H9 (cell line): ENCODE results near the gene ERC2. TPM values are rescaled to one million over a fixed set of nuclear protein-coding genes. Genes with fewer than 3 reads are reported as not detected.

Experiments
- DNase-seq: peaks from one replicate; pipeline ENCODE4 v3.0.0-alpha.2; 2017
- H2AFZ ChIP-seq: one replicate; pipeline ENCODE4 v1.6.1; 2013; ENCODE audit warnings: mild to moderate bottlenecking, low read length, control low read depth, moderate library complexity
- H2AK5ac ChIP-seq: 2 replicates; pipeline ENCODE4 v1.6.1; 2013; ENCODE audit warnings: low read length, control low read depth, mixed read lengths; ENCODE audit not compliant: insufficient read length
- H2BK120ac ChIP-seq: one replicate; pipeline ENCODE4 v1.6.1; 2013; ENCODE audit warnings: low read depth, mild to moderate bottlenecking, low read length, control low read depth, inconsistent platforms; ENCODE audit not compliant: poor library complexity, severe bottlenecking
- H2BK12ac ChIP-seq: 2 replicates; pipeline ENCODE4 v1.6.1; 2013; ENCODE audit warnings: low read length, control low read depth, mixed read lengths, low read depth; ENCODE audit not compliant: insufficient read length
- H2BK15ac ChIP-seq: 2 replicates; pipeline ENCODE4 v1.6.1; 2013; ENCODE audit warnings: low read depth, low read length, control low read depth
- H2BK20ac ChIP-seq: one replicate; pipeline ENCODE4 v1.6.1; 2013; ENCODE audit warnings: low read depth, mild to moderate bottlenecking, low read length, control low read depth, inconsistent platforms; ENCODE audit not compliant: poor library complexity, severe bottlenecking
- H2BK5ac ChIP-seq: 2 replicates; pipeline ENCODE4 v1.6.1; 2013; ENCODE audit warnings: low read length, control low read depth, mixed read lengths; ENCODE audit not compliant: insufficient read length
- H3K14ac ChIP-seq: 2 replicates; pipeline ENCODE4 v1.6.1; 2013; ENCODE audit warnings: low read length, control low read depth; ENCODE audit not compliant: insufficient read depth
- H3K18ac ChIP-seq: 2 replicates; pipeline ENCODE4 v1.6.1; 2013; ENCODE audit warnings: low read depth, mild to moderate bottlenecking, mixed read lengths, low read length, control low read depth; ENCODE audit not compliant: insufficient read length
- H3K23ac ChIP-seq: 2 replicates; pipeline ENCODE4 v1.6.1; 2013; ENCODE audit warnings: low read length, control low read depth, mixed read lengths, low read depth; ENCODE audit not compliant: insufficient read length
- H3K23me2 ChIP-seq: 2 replicates; pipeline ENCODE4 v1.6.1; 2013; ENCODE audit warnings: low read depth, mild to moderate bottlenecking, mixed read lengths, low read length, control low read depth; ENCODE audit not compliant: insufficient read length, poor library complexity, severe bottlenecking
- H3K27ac ChIP-seq: 2 replicates; pipeline ENCODE4 v1.5.1; 2013; ENCODE audit warnings: low read length, control low read depth, mixed read lengths, low read depth; ENCODE audit not compliant: insufficient read length
- H3K27me3 ChIP-seq: 2 replicates; pipeline ENCODE4 v1.6.1; 2013; ENCODE audit warnings: low read length, control low read depth, inconsistent platforms; ENCODE audit not compliant: insufficient read depth
- H3K4ac ChIP-seq: 2 replicates; pipeline ENCODE4 v1.6.1; 2013; ENCODE audit warnings: low read depth, mild to moderate bottlenecking, control low read depth, inconsistent platforms, low read length, moderate library complexity
- H3K4me1 ChIP-seq: 2 replicates; pipeline ENCODE4 v1.6.1; 2013; ENCODE audit warnings: low read length, control low read depth, inconsistent platforms; ENCODE audit not compliant: insufficient read depth
- H3K4me2 ChIP-seq: 2 replicates; pipeline ENCODE4 v1.6.1; 2013; ENCODE audit warnings: low read length, control low read depth, mixed read lengths; ENCODE audit not compliant: insufficient read length, insufficient read depth
- H3K56ac ChIP-seq: 2 replicates; pipeline ENCODE4 v1.6.1; 2013; ENCODE audit warnings: low read depth, mild to moderate bottlenecking, mixed read lengths, low read length, control low read depth; ENCODE audit not compliant: insufficient read length
- H3K79me1 ChIP-seq: 2 replicates; pipeline ENCODE4 v1.6.1; 2013; ENCODE audit warnings: low read depth, mild to moderate bottlenecking, moderate library complexity, low read length, control low read depth, inconsistent platforms; ENCODE audit not compliant: insufficient read depth, poor library complexity, severe bottlenecking
- H3K79me2 ChIP-seq: 2 replicates; pipeline ENCODE4 v1.6.1; 2013; ENCODE audit warnings: low read length, control low read depth, inconsistent platforms; ENCODE audit not compliant: insufficient read depth
- H3K9ac ChIP-seq: 2 replicates; pipeline ENCODE4 v1.6.1; 2013; ENCODE audit warnings: low read length, control low read depth, mixed read lengths; ENCODE audit not compliant: insufficient read length; ENCODE audit errors: extremely low read depth
- H3K9me3 ChIP-seq: one replicate; pipeline ENCODE4 v1.6.1; 2013; ENCODE audit warnings: low read depth, low read length, inconsistent platforms; ENCODE audit not compliant: control insufficient read depth
- H3T11ph ChIP-seq: one replicate; pipeline ENCODE4 v1.6.1; 2013; ENCODE audit warnings: mild to moderate bottlenecking, low read length, control low read depth, inconsistent platforms
- H4K20me1 ChIP-seq: one replicate; pipeline ENCODE4 v1.6.1; 2013; ENCODE audit not compliant: control insufficient read depth, insufficient read length, insufficient read depth
- H4K5ac ChIP-seq: 2 replicates; pipeline ENCODE4 v1.6.1; 2013; ENCODE audit warnings: low read depth, mild to moderate bottlenecking, mixed read lengths, low read length, control low read depth; ENCODE audit not compliant: insufficient read length
- H4K8ac ChIP-seq: replicated peaks from 2 replicates; pipeline ENCODE4 v1.6.1; 2013; ENCODE audit warnings: low read length, control low read depth, mixed read lengths, low read depth; ENCODE audit not compliant: insufficient read length
- H4K91ac ChIP-seq: 2 replicates; pipeline ENCODE4 v1.6.1; 2013; ENCODE audit warnings: low read depth, mild to moderate bottlenecking, moderate library complexity, mixed read lengths, low read length, control low read depth; ENCODE audit not compliant: insufficient read length
- H3K27ac Mint-ChIP-seq, 3 experiments: 2 replicates in 2 of 3; 3 replicates in 1 of 3; pipeline ENCODE4 v1.8.0; 2020 to 2021; ENCODE audit warnings: mixed read lengths in 3 of 3, mild to moderate bottlenecking in 1 of 3, moderate library complexity in 1 of 3
- H3K27me3 Mint-ChIP-seq: 2 replicates; pipeline ENCODE4 v1.8.0; 2021; ENCODE audit warnings: low read depth, mild to moderate bottlenecking, moderate library complexity, mixed read lengths
- H3K36me3 Mint-ChIP-seq, 3 experiments: 2 replicates in 2 of 3; 3 replicates in 1 of 3; pipeline ENCODE4 v1.8.0; 2020 to 2021; ENCODE audit warnings: low read depth in 3 of 3, mixed read lengths in 3 of 3; ENCODE audit not compliant: insufficient read depth in 1 of 3
- H3K4me1 Mint-ChIP-seq, 2 experiments: 2 replicates each; pipeline ENCODE4 v1.8.0; 2020; ENCODE audit warnings: mixed read lengths in 2 of 2
- H3K4me3 Mint-ChIP-seq, 2 experiments: 2 replicates in 1 of 2; 3 replicates in 1 of 2; pipeline ENCODE4 v1.8.0; 2020 to 2021; ENCODE audit warnings: mild to moderate bottlenecking in 2 of 2, mixed read lengths in 2 of 2, moderate library complexity in 1 of 2
- H3K9me3 Mint-ChIP-seq, 2 experiments: 2 replicates in 1 of 2; 3 replicates in 1 of 2; pipeline ENCODE4 v1.8.0; 2020; ENCODE audit warnings: mild to moderate bottlenecking in 2 of 2, mixed read lengths in 2 of 2, moderate library complexity in 1 of 2
- WGBS: extraction: QIAGEN DNeasy Blood & Tissue Kit; methylation state at CpG from one replicate; pipeline ENCODE4 v1.1.7; 2013; ENCODE audit warnings: missing lambda C conversion rate, low lambda C conversion rate, mixed read lengths; ENCODE audit not compliant: insufficient read length; ENCODE audit errors: extremely low coverage; 5-methylcytosine and 5-hydroxymethylcytosine counted together
- total RNA-seq: library from RNA; stranded (reverse); gene quantifications from 2 replicates; pipeline ENCODE4 v1.2.1, GENCODE V29; 2021
- TF ChIP-seq, protein P1 (sequence below): fragments of 200-600 bp; sonication (generic); conservative IDR thresholded peaks from 3 replicates; pipeline ENCODE4 v1.8.0; 2021; ENCODE audit warnings: antibody characterized with exemption, mild to moderate bottlenecking

The ERC2 gene
- total RNA-seq, 1 experiment from 2014 or later = 15.4 TPM

GRCh38 chr3:56296361-56296760, 171.9 kb downstream of the ERC2 start:
- H4K5ac ChIP-seq = no peak overlapping the region
- H3K79me2 ChIP-seq = no peaks in the 10 kb centered on the region
- no peak overlapping the region for H3K18ac ChIP-seq
- no CpG with 5 or more reads among the region's 5 CpGs for WGBS
- H3K27ac ChIP-seq = no peak overlapping the region
- no peak overlapping the region for H3T11ph ChIP-seq
- no peaks in the 10 kb centered on the region for H3K79me1 ChIP-seq
- DNase-seq = no peak
- Mint-ChIP-seq H3K4me1 (peaks cover 5 to 8% of the 10 kb centered on the region in 2 experiments), H3K9me3 (no peaks in the 10 kb centered on the region), H3K27me3 (no peaks in the 10 kb centered on the region), H3K36me3 (peaks cover 9 to 18% (median 12%) of the 10 kb centered on the region in 3 experiments; a peak in 6 of 7 replicates), H3K4me3 (no peak overlapping the region), H3K27ac (peak overlapping the region in 2 of 3 experiments; percentile 17 to 80; a peak in 3 of 7 replicates)
- no peak overlapping the region for H2BK15ac ChIP-seq
- no peak overlapping the region for H2BK5ac ChIP-seq
- H3K23ac ChIP-seq = no peak overlapping the region
- no peak overlapping the region for H2AFZ ChIP-seq
- H3K4me1 ChIP-seq = no peaks in the 10 kb centered on the region
- H4K20me1 ChIP-seq = no peaks in the 10 kb centered on the region
- H3K9ac ChIP-seq = no peak overlapping the region
- no peak overlapping the region for H3K56ac ChIP-seq
- no peak overlapping the region for H4K91ac ChIP-seq
- no peak overlapping the region for H3K4ac ChIP-seq
- no peak overlapping the region for H3K14ac ChIP-seq
- no peaks in the 10 kb centered on the region for H3K9me3 ChIP-seq
- no peak overlapping the region for H2BK120ac ChIP-seq
- TF ChIP-seq, protein P1, sequence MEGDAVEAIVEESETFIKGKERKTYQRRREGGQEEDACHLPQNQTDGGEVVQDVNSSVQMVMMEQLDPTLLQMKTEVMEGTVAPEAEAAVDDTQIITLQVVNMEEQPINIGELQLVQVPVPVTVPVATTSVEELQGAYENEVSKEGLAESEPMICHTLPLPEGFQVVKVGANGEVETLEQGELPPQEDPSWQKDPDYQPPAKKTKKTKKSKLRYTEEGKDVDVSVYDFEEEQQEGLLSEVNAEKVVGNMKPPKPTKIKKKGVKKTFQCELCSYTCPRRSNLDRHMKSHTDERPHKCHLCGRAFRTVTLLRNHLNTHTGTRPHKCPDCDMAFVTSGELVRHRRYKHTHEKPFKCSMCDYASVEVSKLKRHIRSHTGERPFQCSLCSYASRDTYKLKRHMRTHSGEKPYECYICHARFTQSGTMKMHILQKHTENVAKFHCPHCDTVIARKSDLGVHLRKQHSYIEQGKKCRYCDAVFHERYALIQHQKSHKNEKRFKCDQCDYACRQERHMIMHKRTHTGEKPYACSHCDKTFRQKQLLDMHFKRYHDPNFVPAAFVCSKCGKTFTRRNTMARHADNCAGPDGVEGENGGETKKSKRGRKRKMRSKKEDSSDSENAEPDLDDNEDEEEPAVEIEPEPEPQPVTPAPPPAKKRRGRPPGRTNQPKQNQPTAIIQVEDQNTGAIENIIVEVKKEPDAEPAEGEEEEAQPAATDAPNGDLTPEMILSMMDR = no peak
- H2BK20ac ChIP-seq = no peak overlapping the region
- H3K27me3 ChIP-seq = no peaks in the 10 kb centered on the region
- no peak overlapping the region for H2BK12ac ChIP-seq
- H3K4me2 ChIP-seq = no peak overlapping the region
- no peak overlapping the region for H4K8ac ChIP-seq
- H2AK5ac ChIP-seq = no peak overlapping the region
- no peaks in the 10 kb centered on the region for H3K23me2 ChIP-seq
